Kidney epithelial cell (primary cell): ENCODE results near the gene CEBPZ. TPM values are rescaled to one million over a fixed set of nuclear protein-coding genes. Genes with fewer than 3 reads are reported as not detected.
"Not testable (repeated sequence)": the region's sequence is repeated elsewhere in the genome, so short reads cannot be mapped to it uniquely, and the experiment has no call there.

Source experiments
- DNase-seq: peaks from one replicate; pipeline ENCODE4 v3.0.0-alpha.2; 2010; ENCODE audit warnings: low read depth
- H3K27me3 ChIP-seq: 2 replicates; pipeline ENCODE4 v1.6.0; 2011; ENCODE audit warnings: low read length; ENCODE audit not compliant: control insufficient read depth, insufficient read depth
- H3K36me3 ChIP-seq: 2 replicates; pipeline ENCODE4 v1.5.1; 2011; ENCODE audit warnings: low read length; ENCODE audit not compliant: control insufficient read depth, insufficient read depth
- H3K4me3 ChIP-seq: 2 replicates; pipeline ENCODE4 v1.5.1; 2011; ENCODE audit warnings: low read depth, mild to moderate bottlenecking, control low read depth, low read length
- total RNA-seq: library from RNA; depleted of rRNA; stranded (reverse); fragments of >200 nt; gene quantifications from 2 replicates; pipeline ENCODE4 v1.2.3, GENCODE V29; 2015
- TF ChIP-seq, protein P1 (sequence below): IDR thresholded peaks from 2 replicates; pipeline ENCODE4 v1.5.1; 2011; ENCODE audit warnings: mild to moderate bottlenecking, moderate library complexity, low read length, control low read depth, inconsistent platforms; ENCODE audit not compliant: insufficient read depth, poor library complexity, severe bottlenecking

CEBPZ gene
- total RNA-seq, 1 donor from 2014 or later = 43.2 TPM

DNA sequence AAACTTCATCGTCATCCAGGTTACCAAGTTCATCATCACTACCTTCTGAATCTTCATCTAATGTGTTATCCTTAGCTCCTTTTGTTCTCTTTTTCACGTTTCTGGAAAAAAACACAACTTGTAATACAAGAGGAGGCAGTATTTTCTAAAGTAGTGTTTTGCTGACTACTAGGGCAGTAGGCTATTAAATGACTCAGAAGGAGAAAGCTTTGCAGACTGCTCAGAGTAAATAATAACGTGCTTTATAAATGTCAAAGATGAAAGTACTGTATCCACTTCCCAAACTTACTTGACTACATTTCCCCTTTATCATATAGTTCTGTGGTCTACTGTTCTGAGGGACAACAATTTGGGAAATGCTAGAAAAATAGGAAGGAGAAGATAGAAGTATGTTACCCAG is 19.5 kb downstream of the CEBPZ start:
- no peaks in the 10 kb centered on the region for H3K36me3 ChIP-seq
- DNase-seq = no peak
- H3K27me3 ChIP-seq = no peaks in the 10 kb centered on the region
- TF ChIP-seq, protein P1, sequence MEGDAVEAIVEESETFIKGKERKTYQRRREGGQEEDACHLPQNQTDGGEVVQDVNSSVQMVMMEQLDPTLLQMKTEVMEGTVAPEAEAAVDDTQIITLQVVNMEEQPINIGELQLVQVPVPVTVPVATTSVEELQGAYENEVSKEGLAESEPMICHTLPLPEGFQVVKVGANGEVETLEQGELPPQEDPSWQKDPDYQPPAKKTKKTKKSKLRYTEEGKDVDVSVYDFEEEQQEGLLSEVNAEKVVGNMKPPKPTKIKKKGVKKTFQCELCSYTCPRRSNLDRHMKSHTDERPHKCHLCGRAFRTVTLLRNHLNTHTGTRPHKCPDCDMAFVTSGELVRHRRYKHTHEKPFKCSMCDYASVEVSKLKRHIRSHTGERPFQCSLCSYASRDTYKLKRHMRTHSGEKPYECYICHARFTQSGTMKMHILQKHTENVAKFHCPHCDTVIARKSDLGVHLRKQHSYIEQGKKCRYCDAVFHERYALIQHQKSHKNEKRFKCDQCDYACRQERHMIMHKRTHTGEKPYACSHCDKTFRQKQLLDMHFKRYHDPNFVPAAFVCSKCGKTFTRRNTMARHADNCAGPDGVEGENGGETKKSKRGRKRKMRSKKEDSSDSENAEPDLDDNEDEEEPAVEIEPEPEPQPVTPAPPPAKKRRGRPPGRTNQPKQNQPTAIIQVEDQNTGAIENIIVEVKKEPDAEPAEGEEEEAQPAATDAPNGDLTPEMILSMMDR = no peak
- H3K4me3 ChIP-seq = no peak overlapping the region

DNA sequence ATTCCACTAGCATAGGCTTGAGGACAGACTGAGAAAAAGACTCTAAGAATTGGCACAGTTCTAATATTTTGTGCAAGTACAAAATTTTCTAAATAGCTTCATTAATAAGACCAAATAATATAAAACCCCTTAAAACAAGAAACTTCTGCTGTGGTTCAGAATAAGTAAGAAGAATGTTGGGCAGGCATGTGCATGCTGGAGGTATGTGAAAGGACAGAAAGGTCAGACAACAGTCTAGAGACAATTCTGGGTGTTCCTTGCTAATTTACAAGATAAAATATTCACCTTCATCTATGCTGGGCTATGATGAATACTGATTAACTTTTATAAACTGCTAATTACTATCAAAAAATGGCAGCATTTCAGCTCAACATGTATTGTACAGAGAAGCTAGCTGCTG is 20.2 kb downstream of the CEBPZ start:
- Histone ChIP-seq H3K36me3 (no peaks in the 10 kb centered on the region), H3K4me3 (no peak overlapping the region), H3K27me3 (no peaks in the 10 kb centered on the region)
- TF ChIP-seq, protein P1 = no peak
- DNase-seq = no peak

DNA sequence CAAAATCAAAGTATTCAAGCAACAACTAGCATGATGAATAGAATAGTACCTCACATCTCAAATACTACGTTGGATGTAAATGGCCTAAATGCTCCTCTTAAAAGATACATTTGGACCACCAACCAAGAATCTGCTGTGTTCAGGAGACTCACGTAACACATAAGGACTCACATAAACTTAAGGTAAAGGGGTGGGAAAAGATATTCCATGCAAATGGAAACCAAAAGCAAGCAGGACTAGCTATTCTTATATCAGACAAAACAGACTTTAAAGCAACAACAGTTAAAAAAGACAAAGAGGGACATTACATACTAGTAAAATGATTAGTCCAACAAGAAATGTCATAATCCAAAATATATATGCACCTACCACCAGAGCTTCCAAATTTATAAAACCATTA is 24.6 kb downstream of the CEBPZ start:
- H3K27me3 ChIP-seq, H3K36me3 ChIP-seq, DNase-seq, H3K4me3 ChIP-seq: not testable (repeated sequence)

DNA sequence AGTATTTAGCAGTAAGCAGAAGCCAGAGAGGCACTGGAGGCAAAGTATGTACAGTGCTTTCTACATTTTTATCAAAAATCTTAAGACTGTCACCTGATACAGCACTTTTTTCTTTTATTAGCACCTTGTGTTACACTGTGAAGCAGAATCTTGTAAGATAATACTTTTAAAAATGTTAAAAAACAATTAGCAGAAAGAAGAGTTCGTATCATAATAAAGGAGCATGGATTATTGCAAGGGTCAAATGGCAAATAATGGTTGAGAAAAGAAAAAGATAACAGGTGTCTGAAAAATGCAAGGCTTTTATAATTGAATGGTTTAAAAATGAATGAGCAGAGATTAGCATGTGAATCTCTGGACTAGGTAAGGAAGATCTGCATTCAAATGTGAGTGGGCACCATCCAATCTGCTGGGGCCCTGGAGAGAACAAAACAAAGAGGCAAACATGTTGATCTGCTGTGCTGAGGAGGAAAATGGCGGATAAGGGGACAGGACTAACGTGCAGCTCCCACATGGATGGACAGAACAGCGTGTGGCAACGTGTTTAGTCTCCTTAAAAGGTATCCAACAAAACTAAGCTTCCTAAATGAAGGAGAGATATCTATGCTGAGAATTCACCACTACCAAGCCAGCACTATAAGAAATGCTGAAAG is 25.6 kb downstream of the CEBPZ start:
- no peaks in the 10 kb centered on the region for H3K27me3 ChIP-seq
- TF ChIP-seq, protein P1 = no peak
- peaks cover 2% of the 10 kb centered on the region for H3K36me3 ChIP-seq
- DNase-seq = no peak
- no peak overlapping the region for H3K4me3 ChIP-seq

DNA sequence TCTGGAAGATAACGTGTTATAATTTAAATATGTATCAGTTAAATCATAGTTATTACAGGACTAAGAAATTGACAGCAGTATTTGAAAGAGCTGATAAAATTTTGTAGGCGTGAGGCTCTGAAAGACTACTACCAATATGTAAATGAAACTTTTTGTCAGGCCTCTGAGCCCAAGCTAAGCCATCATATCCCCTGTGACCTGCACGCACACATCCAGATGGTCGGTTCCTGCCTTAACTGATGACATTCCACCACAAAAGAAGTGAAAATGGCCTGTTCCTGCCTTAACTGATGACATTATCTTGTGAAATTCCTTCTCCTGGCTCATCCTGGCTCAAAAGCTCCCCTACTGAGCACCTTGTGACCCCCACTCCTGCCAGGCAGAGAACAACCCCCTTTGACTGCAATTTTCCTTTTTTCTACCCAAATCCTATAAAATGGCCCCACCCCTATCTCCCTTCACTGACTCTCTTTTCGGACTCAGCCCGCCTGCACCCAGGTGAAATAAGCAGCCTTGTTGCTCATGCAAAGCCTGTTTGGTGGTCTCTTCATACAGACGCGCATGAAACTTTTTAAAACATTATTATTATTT is 26.2 kb downstream of the CEBPZ start:
- H3K4me3 ChIP-seq, DNase-seq, H3K27me3 ChIP-seq, H3K36me3 ChIP-seq: not testable (repeated sequence)

DNA sequence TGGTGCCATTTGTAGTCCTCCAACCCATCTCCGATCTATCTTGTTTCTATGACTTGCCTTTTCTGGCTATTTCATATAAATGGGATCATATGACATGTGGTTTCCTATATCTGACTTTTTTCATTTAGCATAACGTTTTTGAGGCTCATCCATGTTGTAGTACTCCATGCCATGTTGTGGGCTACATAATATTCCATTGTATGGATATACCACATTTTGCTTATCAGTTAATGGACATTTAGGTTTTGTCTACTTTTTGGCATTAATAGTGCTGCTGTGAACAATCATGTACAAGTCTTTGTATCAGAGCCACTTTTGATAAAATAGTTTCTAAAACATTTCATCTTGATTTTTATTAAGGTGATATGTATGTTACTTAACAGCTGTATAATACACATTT is 27.7 kb downstream of the CEBPZ start:
- H3K36me3 ChIP-seq = peaks cover 2% of the 10 kb centered on the region
- H3K4me3 ChIP-seq = no peak overlapping the region
- H3K27me3 ChIP-seq = no peaks in the 10 kb centered on the region
- no peak for DNase-seq
- TF ChIP-seq, protein P1 = no peak

DNA sequence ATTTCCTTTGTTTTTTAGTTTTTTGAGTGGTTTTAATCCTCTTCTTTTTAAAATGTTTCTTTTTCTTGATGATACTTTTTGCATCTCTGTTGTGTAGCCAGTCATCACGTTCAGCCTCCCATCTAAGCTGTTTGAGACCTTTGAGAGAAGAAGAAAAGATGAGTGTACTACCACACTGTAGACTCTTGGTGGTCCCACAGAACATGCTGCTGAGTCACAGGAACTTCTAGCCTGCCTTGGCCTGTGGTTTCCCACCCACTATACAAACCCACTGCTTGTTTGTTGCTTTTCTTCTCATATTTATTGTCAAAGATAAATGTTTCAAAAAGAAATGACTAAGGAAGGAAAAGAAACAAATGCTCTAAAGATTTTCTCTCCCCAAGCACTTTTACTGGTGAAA is 29.6 kb downstream of the CEBPZ start:
- TF ChIP-seq, protein P1 = no peak
- no peak for DNase-seq
- no peaks in the 10 kb centered on the region for H3K27me3 ChIP-seq
- H3K36me3 ChIP-seq = peaks cover 2% of the 10 kb centered on the region
- H3K4me3 ChIP-seq = no peak overlapping the region
